GM06990 (cell line): ENCODE measurements around the gene TET1.
"Not testable (repeated sequence)": the region's sequence is repeated elsewhere in the genome, so short reads cannot be mapped to it uniquely, and the experiment has no call there.

Experiments
- DNase-seq: peaks from one replicate; pipeline ENCODE4 v3.0.0-alpha.2; 2011; ENCODE audit not compliant: insufficient read length; ENCODE audit errors: extremely low read depth
- H3K27me3 ChIP-seq: replicated peaks from 2 replicates; pipeline ENCODE4 v1.6.0; 2011; ENCODE audit warnings: low read length; ENCODE audit not compliant: control insufficient read depth, insufficient read depth
- H3K36me3 ChIP-seq: 2 replicates; pipeline ENCODE4 v1.5.1; 2011; ENCODE audit warnings: low read length; ENCODE audit not compliant: control insufficient read depth, insufficient read depth
- H3K4me3 ChIP-seq: replicated peaks from 2 replicates; pipeline ENCODE4 v1.5.1; 2011; ENCODE audit warnings: low read depth, mild to moderate bottlenecking, control low read depth, low read length
- TF ChIP-seq, protein P1 (sequence below): IDR thresholded peaks from 2 replicates; pipeline ENCODE4 v1.5.1; 2011; ENCODE audit warnings: low read length, control low read depth, mild to moderate bottlenecking, inconsistent platforms; ENCODE audit not compliant: insufficient read depth, poor library complexity, severe bottlenecking

TET1 gene

DNA sequence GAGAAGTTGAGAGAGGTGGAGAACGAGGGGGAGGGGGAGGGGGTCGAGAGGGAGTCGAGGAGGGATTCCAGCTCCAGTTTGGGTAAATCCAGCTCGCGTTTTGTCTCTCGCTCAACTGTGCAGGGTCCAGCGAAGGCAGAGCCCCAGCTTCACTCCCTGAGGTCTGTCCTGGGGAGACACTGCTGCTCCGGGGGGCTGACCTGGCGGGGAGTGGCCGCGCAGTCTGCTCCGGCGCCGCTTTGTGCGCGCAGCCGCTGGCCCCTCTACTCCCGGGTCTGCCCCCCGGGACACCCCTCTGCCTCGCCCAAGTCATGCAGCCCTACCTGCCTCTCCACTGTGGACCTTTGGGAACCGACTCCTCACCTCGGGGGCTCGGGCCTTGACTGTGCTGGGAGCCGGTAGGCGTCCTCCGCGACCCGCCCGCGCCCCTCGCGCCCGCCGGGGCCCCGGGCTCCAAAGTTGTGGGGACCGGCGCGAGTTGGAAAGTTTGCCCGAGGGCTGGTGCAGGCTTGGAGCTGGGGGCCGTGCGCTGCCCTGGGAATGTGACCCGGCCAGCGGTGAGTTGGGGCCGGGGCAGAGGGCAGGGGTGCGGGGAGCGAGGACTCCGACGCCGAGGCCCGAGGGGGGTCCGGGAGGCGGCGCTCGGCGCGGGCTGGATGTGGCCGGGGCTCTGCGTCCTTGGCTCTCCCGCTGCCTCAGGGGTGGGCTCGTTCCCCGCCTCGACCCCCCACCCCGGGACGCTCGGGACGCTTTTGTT is at the start of gene TET1:
TET1 (plus strand) TSS at position 152 of the 757 bp plus-strand sequence. CDS start 12,002 bp downstream, outside the sequence.
- DNase-seq, result no peak
- H3K27me3 ChIP-seq, result no peaks in the 10 kb centered on the region; the same call in none of the 2 replicates
- H3K4me3 ChIP-seq, result peak within 1 kb of the TSS; percentile 33
- H3K36me3 ChIP-seq, result no peaks in the 10 kb centered on the region
- TF ChIP-seq, protein P1, sequence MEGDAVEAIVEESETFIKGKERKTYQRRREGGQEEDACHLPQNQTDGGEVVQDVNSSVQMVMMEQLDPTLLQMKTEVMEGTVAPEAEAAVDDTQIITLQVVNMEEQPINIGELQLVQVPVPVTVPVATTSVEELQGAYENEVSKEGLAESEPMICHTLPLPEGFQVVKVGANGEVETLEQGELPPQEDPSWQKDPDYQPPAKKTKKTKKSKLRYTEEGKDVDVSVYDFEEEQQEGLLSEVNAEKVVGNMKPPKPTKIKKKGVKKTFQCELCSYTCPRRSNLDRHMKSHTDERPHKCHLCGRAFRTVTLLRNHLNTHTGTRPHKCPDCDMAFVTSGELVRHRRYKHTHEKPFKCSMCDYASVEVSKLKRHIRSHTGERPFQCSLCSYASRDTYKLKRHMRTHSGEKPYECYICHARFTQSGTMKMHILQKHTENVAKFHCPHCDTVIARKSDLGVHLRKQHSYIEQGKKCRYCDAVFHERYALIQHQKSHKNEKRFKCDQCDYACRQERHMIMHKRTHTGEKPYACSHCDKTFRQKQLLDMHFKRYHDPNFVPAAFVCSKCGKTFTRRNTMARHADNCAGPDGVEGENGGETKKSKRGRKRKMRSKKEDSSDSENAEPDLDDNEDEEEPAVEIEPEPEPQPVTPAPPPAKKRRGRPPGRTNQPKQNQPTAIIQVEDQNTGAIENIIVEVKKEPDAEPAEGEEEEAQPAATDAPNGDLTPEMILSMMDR, result no peak

DNA sequence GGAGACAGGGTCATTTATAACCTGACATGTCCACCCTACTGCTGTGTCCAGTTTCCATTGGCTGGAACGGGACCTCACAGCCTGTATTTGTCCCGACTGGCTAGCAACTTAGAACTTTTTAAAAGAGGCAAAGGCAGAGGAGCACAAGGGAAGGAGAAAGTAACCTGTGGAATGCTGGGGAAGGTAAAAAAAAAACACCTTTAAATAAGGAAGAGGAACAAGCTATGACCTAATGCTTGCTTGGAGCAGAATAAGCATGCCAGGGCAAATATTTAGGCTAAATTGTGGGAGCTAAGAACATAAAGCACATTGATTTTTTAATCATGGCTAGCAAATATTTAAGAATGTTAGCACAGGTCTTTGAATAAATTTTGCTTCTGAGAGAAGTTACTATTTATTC is 43.9 kb upstream of the TET1 start:
- DNase-seq, H3K27me3 ChIP-seq, H3K36me3 ChIP-seq, H3K4me3 ChIP-seq: not testable (repeated sequence)

DNA sequence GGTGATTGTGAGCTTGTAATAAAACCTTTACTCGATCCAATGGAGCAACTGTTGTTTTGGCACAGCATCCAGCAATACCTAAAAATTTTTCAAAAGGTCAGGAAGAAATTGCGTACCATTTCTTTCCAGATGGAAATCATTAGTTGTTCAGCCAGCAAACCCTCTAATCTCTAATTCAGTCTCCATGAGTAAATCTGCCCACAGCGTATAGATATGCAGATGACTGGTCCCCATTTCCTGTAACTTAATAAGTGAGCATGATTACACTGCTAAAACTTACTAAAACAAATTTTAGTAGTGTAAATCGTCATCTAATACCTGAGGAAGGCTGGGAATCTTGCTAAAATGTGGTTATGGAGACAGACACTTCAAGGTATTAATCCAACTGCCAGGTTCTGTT is 43.4 kb upstream of the TET1 start:
- H3K4me3 ChIP-seq, result no peak overlapping the region
- DNase-seq, result no peak
- no peaks in the 10 kb centered on the region for H3K27me3 ChIP-seq
- H3K36me3 ChIP-seq, result no peaks in the 10 kb centered on the region; the same call in 1 of the 2 replicates
- TF ChIP-seq, protein P1, result no peak

DNA sequence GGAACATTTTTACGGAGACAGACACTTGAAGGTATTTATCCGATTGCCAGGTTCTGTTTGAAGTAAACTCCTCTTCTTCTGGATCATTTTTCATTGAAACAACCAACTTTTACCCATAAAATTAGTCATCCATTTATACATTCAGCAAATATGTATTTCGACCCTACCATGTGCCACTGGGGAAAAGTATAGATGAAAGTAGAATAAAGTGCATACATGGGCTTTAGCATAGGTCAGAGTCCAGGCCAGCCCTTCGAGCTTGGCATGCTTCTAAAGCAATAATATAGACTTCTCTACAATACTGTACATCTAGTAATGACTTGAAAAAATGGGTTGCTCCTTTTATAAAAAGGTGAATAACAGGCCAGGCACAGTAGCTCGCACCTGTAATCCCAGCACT is 42.9 kb upstream of the TET1 start:
- no peaks in the 10 kb centered on the region; the same call in 1 of the 2 replicates for H3K36me3 ChIP-seq
- H3K4me3 ChIP-seq, result no peak overlapping the region
- DNase-seq, result no peak
- no peaks in the 10 kb centered on the region for H3K27me3 ChIP-seq
- TF ChIP-seq, protein P1, result no peak

DNA sequence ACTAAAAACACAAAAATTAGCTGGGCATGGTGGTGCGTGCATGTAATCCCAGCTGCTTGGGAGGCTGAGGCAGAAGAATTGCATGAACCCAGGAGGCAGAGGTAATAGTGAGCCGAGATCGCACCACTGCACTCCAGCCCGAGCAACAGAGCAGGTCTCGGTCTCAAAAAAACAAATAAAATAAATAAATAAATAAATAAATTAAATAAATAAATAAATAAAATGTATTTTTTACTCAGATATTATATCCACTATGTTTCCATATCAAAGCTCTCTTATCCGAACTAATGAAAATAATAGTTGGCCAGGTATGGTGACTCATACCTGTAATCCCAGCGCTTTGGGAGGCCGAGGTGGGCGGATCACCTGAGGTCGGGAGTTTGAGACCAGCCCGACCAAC is 41.5 kb upstream of the TET1 start:
- not testable (repeated sequence) for H3K36me3 ChIP-seq

DNA sequence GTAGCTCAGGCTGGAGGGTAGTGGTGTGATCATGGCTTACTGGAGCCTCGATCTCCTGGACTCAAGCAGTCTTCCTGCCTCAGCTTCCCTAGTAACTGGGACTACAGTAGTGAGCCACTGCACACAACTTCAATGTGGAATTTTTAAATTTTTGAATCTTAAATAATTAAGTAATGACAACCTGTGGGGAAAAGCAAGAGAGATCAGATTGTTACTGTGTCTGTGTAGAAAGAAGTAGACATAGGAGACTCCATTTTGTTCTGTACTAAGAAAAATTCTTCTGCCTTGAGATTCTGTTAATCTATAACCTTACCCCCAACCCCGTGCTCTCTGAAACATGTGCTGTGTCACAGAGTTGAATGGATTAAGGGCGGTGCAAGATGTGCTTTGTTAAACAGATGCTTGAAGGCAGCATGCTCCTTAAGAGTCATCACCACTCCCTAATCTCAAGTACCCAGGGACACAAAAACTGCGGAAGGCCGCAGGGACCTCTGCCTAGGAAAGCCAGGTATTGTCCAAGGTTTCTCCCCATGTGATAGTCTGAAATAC is 34.6 kb upstream of the TET1 start:
- not testable (repeated sequence) for H3K4me3 ChIP-seq, H3K27me3 ChIP-seq, DNase-seq, H3K36me3 ChIP-seq

More for the DNA sequence above, 41.5 kb upstream of the TET1 start:
- H3K27me3 ChIP-seq, H3K4me3 ChIP-seq, DNase-seq: not testable (repeated sequence)

DNA sequence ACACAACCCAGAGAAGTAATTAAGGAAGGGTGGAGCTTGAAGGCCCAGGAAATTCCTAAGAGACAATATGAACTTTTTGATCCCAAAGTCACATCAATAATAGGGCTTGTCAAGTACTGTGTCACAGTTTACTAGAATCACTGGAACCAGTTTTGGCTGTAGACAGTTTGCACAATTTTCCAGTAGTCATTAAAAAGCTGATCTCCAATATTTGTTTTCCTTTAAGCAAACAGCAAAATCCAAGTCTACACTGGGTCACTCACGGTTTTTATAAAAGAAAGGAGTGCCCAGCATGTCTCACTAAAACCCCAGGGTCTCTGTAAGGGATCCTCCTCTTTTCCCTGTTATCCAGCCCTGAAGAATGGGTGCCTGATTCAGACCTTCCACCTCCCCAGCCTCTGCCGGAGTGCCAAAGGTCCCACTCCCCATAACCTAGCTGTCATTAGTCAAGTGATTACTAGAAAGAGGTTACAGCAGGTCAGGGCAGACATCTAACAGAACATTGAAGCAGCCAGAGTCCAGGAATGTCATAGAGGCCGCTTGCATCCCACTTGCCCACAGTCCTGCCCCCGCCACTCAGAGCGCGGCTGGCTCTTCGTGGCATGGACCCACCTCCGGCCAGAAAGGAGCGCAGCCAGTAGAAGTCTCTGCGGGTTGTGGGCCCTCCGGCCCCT is 33.4 kb upstream of the TET1 start:
- TF ChIP-seq, protein P1, result no peak
- Histone ChIP-seq H3K36me3 (no peaks in the 10 kb centered on the region), H3K27me3 (no peaks in the 10 kb centered on the region), H3K4me3 (peak overlapping the region; percentile 98)
- no peak for DNase-seq
